ENCODE data around the gene MRC1.

GRCh38 chr10:17867056-17867455 lies 57.9 kb downstream of the MRC1 start:
- TF ChIP-seq POLR2AphosphoS5 (IDR thresholded peaks at IDR 0.05; ENCODE audit: low read depth, low read length) (no peak), REST (IDR thresholded peaks at IDR 0.05; ENCODE audit: insufficient read depth in 1 of 2, low read depth in 2 of 2, low read length in 2 of 2) (no peak)
